HepG2 (cell line): ENCODE data around the gene INPP5E. TPM values are rescaled to one million over a fixed set of nuclear protein-coding genes. Genes with fewer than 3 reads are reported as not detected.

Experiments used
- BCLAF1 ChIP-seq: fragments of 450-650 bp; IDR thresholded peaks from 2 replicates; pipeline ENCODE4 v1.6.1; 2017; ENCODE audit warnings: mild to moderate bottlenecking
- BORCS8-MEF2B ChIP-seq: sonication (generic); formaldehyde crosslinking; IDR thresholded peaks from 2 replicates; pipeline ENCODE4 v1.8.0; 2022; ENCODE audit warnings: mild to moderate bottlenecking, missing genetic modification reagents
- BRCA1 ChIP-seq: sonication (generic); formaldehyde crosslinking; IDR thresholded peaks from 2 replicates; pipeline ENCODE4 v1.4.0; 2020; ENCODE audit warnings: missing genetic modification reagents
- DZIP1 ChIP-seq: sonication (generic); formaldehyde crosslinking; IDR thresholded peaks from 2 replicates; pipeline ENCODE4 v1.5.0; 2020; ENCODE audit warnings: mild to moderate bottlenecking, missing genetic modification reagents
- EEA1 ChIP-seq: sonication (generic); formaldehyde crosslinking; IDR thresholded peaks from 2 replicates; pipeline ENCODE4 v1.5.1; 2020; ENCODE audit warnings: mild to moderate bottlenecking, missing genetic modification reagents, borderline replicate concordance
- GATAD2A ChIP-seq: IDR thresholded peaks from 2 replicates; pipeline ENCODE4 v1.6.1; 2016
- HNRNPK ChIP-seq: fragments of 200-400 bp; formaldehyde crosslinking; IDR thresholded peaks from 2 replicates; pipeline ENCODE4 v1.6.1; 2018; ENCODE audit warnings: low read length, low read depth, moderate library complexity, mild to moderate bottlenecking; ENCODE audit not compliant: poor library complexity, severe bottlenecking
- NFE2L2 ChIP-seq: fragments of 150-350 bp; IDR thresholded peaks from 2 replicates; pipeline ENCODE4 v1.6.1; 2014; ENCODE audit warnings: low read length
- SSRP1 ChIP-seq: IDR thresholded peaks from 2 replicates; pipeline ENCODE4 v1.6.1; 2016; ENCODE audit warnings: control low read depth
- TEF ChIP-seq: sonication (generic); formaldehyde crosslinking; IDR thresholded peaks from 2 replicates; pipeline ENCODE4 v1.5.0; 2020; ENCODE audit warnings: missing genetic modification reagents
- ZBTB43 ChIP-seq: sonication (generic); formaldehyde crosslinking; conservative IDR thresholded peaks from 2 replicates; pipeline ENCODE4 v1.4.0; 2020; ENCODE audit warnings: missing genetic modification reagents
- ZFP36L1 ChIP-seq: sonication (generic); formaldehyde crosslinking; IDR thresholded peaks from 2 replicates; pipeline ENCODE4 v1.8.0; 2022; ENCODE audit warnings: mild to moderate bottlenecking, missing genetic modification reagents, moderate library complexity
- ZIK1 ChIP-seq: sonication (generic); formaldehyde crosslinking; IDR thresholded peaks from 2 replicates; pipeline ENCODE4 v1.5.0; 2020; ENCODE audit warnings: mild to moderate bottlenecking, low read depth, missing genetic modification reagents, borderline replicate concordance
- ZNF333 ChIP-seq: sonication (generic); formaldehyde crosslinking; IDR thresholded peaks from 2 replicates; pipeline ENCODE4 v1.4.0; 2020; ENCODE audit warnings: mild to moderate bottlenecking, missing genetic modification reagents, borderline replicate concordance
- ZNF343 ChIP-seq: sonication (generic); formaldehyde crosslinking; IDR thresholded peaks from 2 replicates; pipeline ENCODE4 v1.4.0; 2020; ENCODE audit warnings: mild to moderate bottlenecking, missing genetic modification reagents
- ZNF446 ChIP-seq: sonication (generic); formaldehyde crosslinking; IDR thresholded peaks from 2 replicates; pipeline ENCODE4 v1.5.0; 2020; ENCODE audit warnings: mild to moderate bottlenecking, missing genetic modification reagents
- ZNF552 ChIP-seq: sonication (generic); formaldehyde crosslinking; IDR thresholded peaks from 2 replicates; pipeline ENCODE4 v1.9.0; 2022; ENCODE audit warnings: missing genetic modification reagents, mild to moderate bottlenecking, borderline replicate concordance
- ZNF737 ChIP-seq: sonication (generic); formaldehyde crosslinking; IDR thresholded peaks from 2 replicates; pipeline ENCODE4 v1.5.0; 2020; ENCODE audit warnings: missing genetic modification reagents, mild to moderate bottlenecking, borderline replicate concordance
- ZNF782 ChIP-seq: sonication (generic); formaldehyde crosslinking; IDR thresholded peaks from 2 replicates; pipeline ENCODE4 v1.4.0; 2020; ENCODE audit warnings: missing genetic modification reagents, mild to moderate bottlenecking, borderline replicate concordance
- ZUFSP ChIP-seq: sonication (generic); formaldehyde crosslinking; IDR thresholded peaks from 2 replicates; pipeline ENCODE4 v1.9.0; 2021; ENCODE audit warnings: missing genetic modification reagents, mild to moderate bottlenecking, borderline replicate concordance
- polyA plus RNA-seq, 8 experiments: library from polyadenylated mRNA; depleted of rRNA in 3 of 8; stranded (reverse) in 7 of 8; unstranded in 1 of 8; fragments of >200 nt; fragmentation: Illumina TruSeq in 4 of 8; extraction: Trizol in 4 of 8; gene quantifications; 2 replicates each; pipeline versions ENCODE4 v1.2.1 to v1.2.3, GENCODE V29; 2011 to 2016; ENCODE audit warnings: low read depth in 4 of 8, missing spikeins in 1 of 8, mixed read lengths in 1 of 8; ENCODE audit not compliant: insufficient read depth in 1 of 8
- total RNA-seq, 5 experiments: library from RNA; depleted of rRNA; stranded (reverse); fragments of >200 nt; fragmentation: Illumina TruSeq; extraction: Trizol; gene quantifications; 2 replicates each; pipeline ENCODE4 v1.2.3, GENCODE V29; 2016; ENCODE audit warnings: low read depth in 1 of 5

The INPP5E gene
- total and polyA plus RNA-seq, 2 of the 13 experiments (the other 11 are each of a cell fraction or from before 2014, with no cell fraction given): 5.5 TPM

- no peak for TF ChIP-seq ZFP36L1
- TF ChIP-seq BRCA1 (CRISPR knock-in tag): no peak
- TF ChIP-seq ZNF343: no peak
- TF ChIP-seq BORCS8-MEF2B: no peak
- TF ChIP-seq ZUFSP (CRISPR knock-in tag): no peak
- TF ChIP-seq EEA1 (CRISPR knock-in tag): no peak
- no peak for TF ChIP-seq SSRP1 (CRISPR knock-in tag)
- TF ChIP-seq ZBTB43 (CRISPR knock-in tag): no peak
- no peak for TF ChIP-seq HNRNPK
- no peak for TF ChIP-seq ZNF737 (CRISPR knock-in tag)
- no peak for TF ChIP-seq GATAD2A (CRISPR knock-in tag)
- no peak for TF ChIP-seq BCLAF1
- TF ChIP-seq TEF (CRISPR knock-in tag): no peak
- no peak for TF ChIP-seq ZNF333 (CRISPR knock-in tag)
- TF ChIP-seq NFE2L2: no peak
- TF ChIP-seq DZIP1 (CRISPR knock-in tag): no peak
- 0 out of 2 replicates have a peak, but pooled peaks have one; percentile 24 for TF ChIP-seq ZNF782 (CRISPR knock-in tag)
- 0 out of 2 replicates have a peak, but pooled peaks have one; percentile 52 for TF ChIP-seq ZIK1 (CRISPR knock-in tag)
- TF ChIP-seq ZNF552 (CRISPR knock-in tag): no peak
- no peak for TF ChIP-seq ZNF446
These were observed 48.9 kb upstream of the INPP5E start (continued) for GRCh38 chr9:136488247-136489214.
